Ectodermal cell (in vitro differentiated cells): ENCODE data around the gene AXL.

Experiments used
- H3K27ac ChIP-seq: 2 replicates; pipeline ENCODE4 v1.7.0; 2013; ENCODE audit warnings: mild to moderate bottlenecking, low read depth, low read length; ENCODE audit not compliant: insufficient read depth, poor library complexity, severe bottlenecking
- H3K27me3 ChIP-seq: 2 replicates; pipeline ENCODE4 v1.7.0; 2013; ENCODE audit warnings: mild to moderate bottlenecking, low read length; ENCODE audit not compliant: insufficient read depth, control insufficient read depth, poor library complexity, severe bottlenecking
- H3K36me3 ChIP-seq: one replicate; pipeline ENCODE4 v1.7.0; 2013; ENCODE audit warnings: low read length; ENCODE audit not compliant: control insufficient read depth, insufficient read depth
- H3K4me1 ChIP-seq: one replicate; pipeline ENCODE4 v1.7.0; 2013; ENCODE audit warnings: low read length; ENCODE audit not compliant: control insufficient read depth, insufficient read depth
- H3K4me3 ChIP-seq: 2 replicates; pipeline ENCODE4 v1.7.0; 2013; ENCODE audit warnings: low read depth, low read length, control low read depth; ENCODE audit not compliant: insufficient read depth
- H3K9me3 ChIP-seq: 2 replicates; pipeline ENCODE4 v1.7.0; 2013; ENCODE audit warnings: mild to moderate bottlenecking, low read length, moderate library complexity; ENCODE audit not compliant: control insufficient read depth
- WGBS, 2 experiments: methylation state at CpG; one replicate each; pipeline ENCODE4 v1.1.7; 2013; ENCODE audit warnings: missing lambda C conversion rate in 2 of 2; 5-methylcytosine and 5-hydroxymethylcytosine counted together

AXL gene

DNA sequence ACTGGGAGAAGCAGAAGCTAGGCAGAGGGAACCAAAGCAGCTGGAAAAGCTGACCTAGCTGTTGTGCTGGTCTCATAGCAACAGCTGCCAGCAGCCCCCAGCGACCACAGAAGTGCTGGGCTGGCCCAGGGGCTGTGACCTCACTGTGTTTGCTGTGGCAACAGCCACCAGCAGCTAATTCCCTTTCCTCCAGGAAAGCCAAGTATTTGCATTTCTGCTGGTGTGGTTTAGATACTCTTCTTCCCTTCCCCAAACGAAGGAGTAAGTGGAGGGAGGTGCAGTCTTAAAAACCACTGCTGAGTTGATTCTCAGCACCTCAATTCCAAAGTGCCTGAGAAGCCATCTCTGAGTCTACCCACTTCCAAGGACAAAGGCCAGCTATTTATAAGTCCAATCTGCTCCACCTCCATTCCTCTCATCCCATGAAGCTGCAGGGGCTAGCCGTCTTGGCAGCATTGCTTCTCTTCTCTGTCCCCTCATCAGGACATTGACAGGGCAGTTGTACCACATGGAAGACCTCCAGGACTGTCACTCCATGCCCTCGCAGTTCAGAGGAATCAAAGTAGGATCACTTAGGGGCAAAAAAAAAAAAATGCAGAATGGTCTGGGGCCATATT lies 79.4 kb downstream of the AXL start:
- 91 to 93% methylated on average over 4 of the region's 4 CpGs for whole genome bisulfite sequencing, 2 experiments
- no peaks in the 10 kb centered on the region for H3K9me3 ChIP-seq
- no peaks in the 10 kb centered on the region for H3K27me3 ChIP-seq
- peak overlapping the region; percentile 61 for H3K27ac ChIP-seq
- peaks cover 81% of the 10 kb centered on the region for H3K36me3 ChIP-seq
- no peak overlapping the region for H3K4me3 ChIP-seq
- no peaks in the 10 kb centered on the region for H3K4me1 ChIP-seq

DNA sequence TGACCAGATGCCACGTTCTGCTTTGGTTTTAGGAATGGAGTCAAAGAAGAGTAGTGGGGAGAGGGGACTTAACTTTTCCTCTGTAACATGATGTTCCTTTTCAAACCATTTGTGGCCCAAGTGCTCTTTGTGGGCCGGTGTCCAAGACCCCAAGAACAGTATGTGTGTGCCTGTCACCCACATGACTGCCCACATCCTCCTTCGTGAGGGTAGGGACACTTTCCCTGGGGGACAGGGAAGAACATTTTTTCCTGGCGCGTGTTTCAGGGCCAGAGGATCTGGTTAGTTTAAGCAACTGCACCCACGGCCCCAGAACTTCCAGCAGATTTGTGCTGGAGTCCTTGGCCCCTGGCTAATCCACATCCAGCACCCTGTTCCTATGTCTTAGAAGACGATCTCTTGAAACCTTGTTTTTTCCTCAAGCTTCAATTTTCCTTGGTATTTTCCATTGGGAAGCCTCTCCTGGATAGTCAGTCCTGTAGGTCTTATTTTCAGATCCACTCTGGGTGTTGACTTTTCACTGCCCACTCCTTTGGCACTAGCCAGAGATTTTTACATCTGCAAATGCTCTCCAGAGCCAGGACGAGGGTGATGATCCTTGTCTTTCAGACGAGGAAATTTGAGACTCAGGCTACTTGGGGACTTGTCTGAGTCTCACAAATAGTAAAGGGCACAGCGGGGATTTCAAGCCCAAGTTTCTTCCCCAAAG lies 80.2 kb downstream of the AXL start:
- no peak overlapping the region for H3K27ac ChIP-seq
- H3K4me3 ChIP-seq: no peak overlapping the region
- no peaks in the 10 kb centered on the region for H3K9me3 ChIP-seq
- no peaks in the 10 kb centered on the region for H3K27me3 ChIP-seq
- 93 to 95% methylated on average over 10 of the region's 10 CpGs for WGBS, 2 experiments
- H3K36me3 ChIP-seq: peaks cover 81% of the 10 kb centered on the region
- H3K4me1 ChIP-seq: no peaks in the 10 kb centered on the region

DNA sequence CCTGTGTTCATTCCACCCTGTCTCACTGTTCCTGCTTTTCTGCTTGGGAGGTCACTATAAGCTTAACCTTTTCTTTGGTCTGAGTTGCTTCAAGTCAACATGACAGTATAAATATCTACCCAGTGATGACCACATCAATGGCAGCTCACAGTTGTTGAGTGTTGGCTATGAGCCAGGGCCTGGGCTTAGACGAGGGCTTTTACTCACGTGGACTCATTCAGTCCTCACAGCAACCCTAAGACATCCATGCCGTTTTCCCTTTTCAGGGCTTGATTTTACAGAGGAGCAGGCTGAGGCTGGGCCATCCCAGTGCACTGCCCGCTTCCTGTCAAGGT lies 80.7 kb downstream of the AXL start:
- H3K27me3 ChIP-seq: no peaks in the 10 kb centered on the region
- H3K36me3 ChIP-seq: peaks cover 81% of the 10 kb centered on the region
- no peaks in the 10 kb centered on the region for H3K9me3 ChIP-seq
- no peaks in the 10 kb centered on the region for H3K4me1 ChIP-seq
- H3K4me3 ChIP-seq: no peak overlapping the region
- 93 to 94% methylated on average over 4 of the region's 4 CpGs for WGBS, 2 experiments
- H3K27ac ChIP-seq: no peak overlapping the region

DNA sequence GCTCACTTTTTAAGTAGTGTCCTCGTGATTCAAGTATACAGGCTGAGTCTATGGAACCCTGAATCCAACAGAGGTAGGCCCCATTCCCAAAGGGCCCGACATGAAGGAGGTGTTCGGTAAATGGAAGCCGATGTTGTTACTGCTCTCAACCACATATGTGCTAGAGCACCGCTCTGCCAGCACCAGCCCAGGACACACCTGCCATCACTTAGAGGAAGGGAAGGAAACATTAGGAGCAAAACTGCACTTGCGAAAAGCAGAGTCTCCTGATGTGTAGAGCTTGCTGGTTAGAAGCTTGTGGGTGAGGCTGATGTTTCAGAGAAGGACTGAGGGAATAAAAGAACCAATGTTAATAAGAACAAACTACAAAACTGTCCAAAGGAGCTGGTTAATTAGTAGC lies 81.5 kb downstream of the AXL start:
- 96 to 98% methylated on average over 6 of the region's 6 CpGs for WGBS, 2 experiments
- Histone ChIP-seq H3K36me3 (peaks cover 78% of the 10 kb centered on the region), H3K27me3 (no peaks in the 10 kb centered on the region), H3K9me3 (no peaks in the 10 kb centered on the region), H3K4me1 (no peaks in the 10 kb centered on the region), H3K27ac (no peak overlapping the region), H3K4me3 (no peak overlapping the region)

DNA sequence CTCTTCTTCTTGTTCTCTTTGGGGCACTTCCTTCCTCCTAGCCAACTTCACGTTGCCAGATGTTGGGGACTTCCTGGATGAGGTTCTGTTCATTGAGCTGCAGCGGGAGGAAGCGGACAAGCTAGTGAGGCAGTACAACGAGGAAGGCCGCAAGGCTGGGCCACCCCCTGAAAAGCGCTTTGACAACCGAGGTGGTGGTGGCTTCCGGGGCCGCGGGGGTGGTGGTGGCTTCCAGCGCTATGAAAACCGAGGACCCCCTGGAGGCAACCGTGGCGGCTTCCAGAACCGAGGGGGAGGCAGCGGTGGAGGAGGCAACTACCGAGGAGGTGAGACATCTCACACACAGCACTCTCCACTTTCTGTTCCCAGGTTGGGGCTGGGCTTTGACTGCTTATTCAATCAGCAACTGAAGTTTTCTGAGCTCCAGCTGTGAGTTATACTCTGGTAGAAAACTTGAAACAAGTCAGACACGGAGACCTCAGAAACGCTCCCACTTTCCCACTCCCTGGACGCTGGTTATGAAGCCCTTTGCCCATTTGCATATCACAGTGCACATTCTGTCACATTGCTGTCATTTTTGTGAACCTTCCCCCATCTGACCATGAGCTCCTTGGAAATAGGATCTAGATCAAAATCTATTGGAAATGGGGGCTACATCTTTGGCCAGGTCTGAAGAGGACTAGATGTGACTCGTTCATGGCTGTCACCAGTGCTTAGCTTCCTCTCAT lies 83.8 kb downstream of the AXL start:
- no peak overlapping the region for H3K27ac ChIP-seq
- H3K27me3 ChIP-seq: no peaks in the 10 kb centered on the region
- peaks cover 64% of the 10 kb centered on the region for H3K36me3 ChIP-seq
- WGBS, 2 experiments: 96% methylated on average over 21 of the region's 21 CpGs
- H3K9me3 ChIP-seq: no peaks in the 10 kb centered on the region
- H3K4me1 ChIP-seq: peaks cover 2% of the 10 kb centered on the region
- no peak overlapping the region for H3K4me3 ChIP-seq

DNA sequence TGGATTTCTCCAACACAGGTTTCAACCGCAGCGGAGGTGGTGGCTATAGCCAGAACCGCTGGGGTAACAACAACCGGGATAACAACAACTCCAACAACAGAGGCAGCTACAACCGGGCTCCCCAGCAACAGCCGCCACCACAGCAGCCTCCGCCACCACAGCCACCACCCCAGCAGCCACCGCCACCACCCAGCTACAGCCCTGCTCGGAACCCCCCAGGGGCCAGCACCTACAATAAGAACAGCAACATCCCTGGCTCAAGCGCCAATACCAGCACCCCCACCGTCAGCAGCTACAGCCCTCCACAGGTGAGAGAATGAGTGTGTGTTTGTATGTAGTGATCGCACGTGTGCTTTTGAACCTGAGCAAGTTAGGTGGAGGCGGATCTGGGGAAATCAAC lies 84.9 kb downstream of the AXL start:
- Histone ChIP-seq H3K36me3 (peaks cover 54% of the 10 kb centered on the region), H3K4me1 (peaks cover 4% of the 10 kb centered on the region), H3K27ac (no peak overlapping the region), H3K27me3 (no peaks in the 10 kb centered on the region), H3K9me3 (no peaks in the 10 kb centered on the region), H3K4me3 (no peak overlapping the region)
- 95 to 97% methylated on average over 14 of the region's 14 CpGs for WGBS, 2 experiments

DNA sequence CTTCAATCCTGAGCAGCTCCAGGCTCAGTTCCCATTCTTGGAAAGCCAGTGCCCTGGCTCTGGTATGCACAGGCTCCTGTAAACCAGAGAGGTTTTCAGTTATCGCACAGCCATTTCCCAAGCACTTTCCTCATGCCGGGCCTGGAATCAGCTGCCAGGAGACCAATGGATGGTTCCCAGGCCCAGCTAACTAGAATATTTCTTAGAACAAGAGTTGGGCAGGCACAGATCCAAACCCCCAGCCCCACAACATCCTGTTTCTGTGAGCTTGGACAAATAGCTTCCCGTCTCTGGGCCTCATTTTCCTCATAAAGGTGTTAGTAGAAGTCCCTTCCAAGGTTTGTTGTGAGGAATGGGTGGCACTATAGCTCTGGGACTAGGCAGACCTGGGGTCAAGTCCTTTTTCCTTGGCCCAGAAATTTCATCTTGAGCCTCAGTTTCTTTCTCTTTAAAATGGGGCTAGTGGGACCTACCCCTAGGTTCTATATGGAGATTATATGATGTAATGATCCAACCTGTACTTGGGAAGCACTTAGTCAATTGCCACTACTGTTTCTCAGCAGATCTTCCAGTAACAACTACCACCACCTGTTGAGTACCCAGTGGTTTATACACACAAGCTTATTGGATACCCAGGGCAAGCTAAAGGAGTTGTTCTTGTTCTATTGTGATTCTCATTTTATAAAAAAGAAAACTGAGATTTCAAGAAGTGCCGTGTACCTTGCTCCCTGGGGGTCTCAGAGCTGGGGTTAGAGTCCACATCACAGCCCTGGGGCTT lies 85.9 kb downstream of the AXL start:
- H3K4me3 ChIP-seq: no peak overlapping the region
- no peaks in the 10 kb centered on the region for H3K27me3 ChIP-seq
- WGBS, 2 experiments: 97 to 98% methylated on average over 4 of the region's 4 CpGs
- no peaks in the 10 kb centered on the region for H3K9me3 ChIP-seq
- peaks cover 9% of the 10 kb centered on the region for H3K4me1 ChIP-seq
- no peak overlapping the region for H3K27ac ChIP-seq
- H3K36me3 ChIP-seq: peaks cover 48% of the 10 kb centered on the region

DNA sequence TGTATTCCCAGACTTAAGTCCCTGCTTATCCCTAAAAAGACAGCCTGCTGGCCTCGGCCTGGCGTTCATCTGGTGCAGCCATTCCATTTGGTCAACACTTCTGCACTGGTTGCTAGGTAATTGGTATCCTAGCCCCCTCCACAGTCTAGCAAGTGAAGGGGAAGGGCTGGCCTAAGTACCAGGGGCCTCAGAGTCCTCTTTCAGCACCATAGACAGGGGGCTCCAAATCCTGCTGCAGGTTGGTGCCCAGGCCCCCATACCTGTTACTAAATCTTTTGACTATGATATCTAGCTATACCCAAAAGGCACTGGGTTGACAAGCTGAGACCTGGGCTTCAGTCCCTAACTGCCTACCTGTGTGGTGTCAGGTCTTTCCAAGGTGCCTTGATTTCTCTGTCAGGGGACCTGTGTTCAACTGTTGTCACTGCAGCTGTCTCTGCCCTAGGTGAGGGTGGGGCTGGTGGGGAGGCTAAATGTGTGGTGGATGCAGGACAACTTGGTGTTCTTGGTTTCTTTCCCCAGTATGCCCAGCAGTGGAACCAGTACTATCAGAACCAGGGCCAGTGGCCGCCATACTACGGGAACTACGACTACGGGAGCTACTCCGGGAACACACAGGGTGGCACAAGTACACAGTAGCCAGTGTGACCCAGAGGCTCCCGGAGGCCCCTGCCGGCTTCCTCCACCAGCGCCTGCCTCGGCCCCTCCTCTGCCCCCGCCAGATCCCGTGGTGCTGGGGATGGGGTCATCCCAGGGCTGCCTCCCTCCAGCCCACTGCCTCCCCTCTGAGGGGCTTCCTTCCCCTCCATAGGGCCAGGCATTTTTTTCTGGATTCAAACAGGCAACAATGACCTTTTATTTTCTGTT lies 87.1 kb downstream of the AXL start:
- Histone ChIP-seq H3K27me3 (no peaks in the 10 kb centered on the region), H3K4me1 (peaks cover 13% of the 10 kb centered on the region), H3K9me3 (no peaks in the 10 kb centered on the region), H3K36me3 (peaks cover 42% of the 10 kb centered on the region), H3K27ac (no peak overlapping the region), H3K4me3 (no peak overlapping the region)
- 94 to 95% methylated on average over 13 of the region's 13 CpGs for WGBS, 2 experiments

DNA sequence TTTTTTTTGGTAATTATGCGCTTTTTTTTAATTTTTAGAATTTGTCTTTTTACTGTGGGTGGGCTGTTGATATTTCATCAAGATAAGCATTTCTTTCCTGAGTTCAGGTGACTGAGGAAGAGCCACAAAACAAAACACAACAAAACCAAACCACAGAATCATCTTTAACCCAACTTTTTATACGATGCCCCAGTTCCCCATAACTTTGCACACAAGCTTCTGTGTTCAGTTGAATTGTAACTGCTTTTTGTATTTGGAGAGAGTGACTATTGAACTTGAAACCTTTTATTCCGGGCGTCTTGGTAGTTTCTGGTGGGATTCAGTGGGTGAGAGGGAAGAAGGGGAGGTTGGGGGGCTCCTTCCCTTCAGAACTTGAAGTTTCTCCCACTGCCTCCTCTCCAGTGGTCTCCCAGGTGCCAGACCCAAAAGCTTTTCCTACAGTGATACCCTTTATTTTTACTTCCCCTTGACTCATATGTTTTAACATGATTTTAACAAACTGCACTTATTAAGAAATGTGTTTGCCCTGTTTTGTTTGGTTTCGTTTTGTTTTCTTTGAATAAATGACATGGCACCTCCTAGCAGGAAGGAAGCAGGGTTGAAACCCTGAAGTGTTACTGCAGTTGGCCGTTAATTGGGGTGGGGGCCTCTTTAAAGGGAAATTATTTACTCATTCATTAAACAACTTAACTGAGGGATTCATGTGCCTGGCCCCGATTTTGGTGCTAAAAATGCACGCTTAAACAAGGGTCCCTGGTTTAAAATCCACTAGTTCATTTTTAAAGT lies 88.3 kb downstream of the AXL start:
- Histone ChIP-seq H3K4me3 (no peak overlapping the region), H3K36me3 (peaks cover 31% of the 10 kb centered on the region), H3K4me1 (peaks cover 15% of the 10 kb centered on the region), H3K9me3 (no peaks in the 10 kb centered on the region), H3K27me3 (no peaks in the 10 kb centered on the region), H3K27ac (peak overlapping the region; percentile 90)
- 89 to 92% methylated on average over 8 of the region's 8 CpGs for WGBS, 2 experiments
